ENCODE data around the gene TJP2. TPM values are rescaled to one million over a fixed set of nuclear protein-coding genes. Genes with fewer than 3 reads are reported as not detected.

The TJP2 gene
- polyA plus RNA-seq, 1 donor from 2014 or later: 3.1 TPM

DNA sequence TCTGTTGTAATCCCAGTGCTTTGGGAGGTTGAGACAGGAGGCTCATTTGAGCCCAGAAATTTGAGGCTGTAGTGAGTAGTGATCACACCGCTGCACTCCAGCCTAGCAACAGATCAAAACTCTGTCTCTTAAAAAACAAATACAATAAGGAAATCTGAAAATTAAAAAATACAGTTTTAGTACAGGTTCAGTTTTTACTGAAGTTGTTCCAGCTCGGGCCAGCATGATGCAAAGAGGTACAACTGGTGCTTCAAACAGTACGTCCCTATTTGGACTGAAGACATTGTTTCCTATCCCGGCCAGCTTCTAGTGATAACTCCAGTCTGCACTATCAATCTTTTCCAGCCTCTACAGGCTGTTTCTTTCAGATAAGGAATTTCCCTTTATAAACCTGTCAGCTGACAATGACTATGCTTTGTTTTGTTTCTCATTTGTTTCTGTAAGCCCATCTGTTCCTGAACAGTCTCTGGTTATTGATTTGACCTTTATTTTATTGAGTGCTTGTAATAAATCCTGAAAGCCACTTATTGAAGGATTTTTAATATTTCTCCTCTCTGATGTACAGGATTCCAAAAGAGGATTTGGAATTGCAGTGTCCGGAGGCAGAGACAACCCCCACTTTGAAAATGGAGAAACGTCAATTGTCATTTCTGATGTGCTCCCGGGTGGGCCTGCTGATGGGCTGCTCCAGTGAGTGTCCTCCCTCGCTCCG lies 41.9 kb downstream of the TJP2 start:
- Histone ChIP-seq H2AFZ (ENCODE audit: low read depth, low read length) (no peak overlapping the region), H3K9me3 (ENCODE audit: low read length) (no peaks in the 10 kb centered on the region), H3K9ac (ENCODE audit: low read length) (no peak overlapping the region), H4K20me1 (ENCODE audit: insufficient read depth) (no peaks in the 10 kb centered on the region), H3K27me3 (ENCODE audit: insufficient read depth, low read depth, low read length) (no peaks in the 10 kb centered on the region), H3K9me2 (ENCODE audit: insufficient read depth, low read length) (no peaks in the 10 kb centered on the region), H3F3A (ENCODE audit: insufficient read depth, low read length, poor library complexity, severe bottlenecking) (no peaks in the 10 kb centered on the region), H3K79me2 (replicated peaks; ENCODE audit: insufficient read depth, low read length) (no peaks in the 10 kb centered on the region), H3K27ac (ENCODE audit: low read length) (no peak overlapping the region), H3K36me3 (ENCODE audit: insufficient read depth, low read length) (no peaks in the 10 kb centered on the region), H3K4me2 (ENCODE audit: low read length) (no peak overlapping the region), H3K4me3 (ENCODE audit: low read length) (no peak overlapping the region)
- TF ChIP-seq, protein P1, sequence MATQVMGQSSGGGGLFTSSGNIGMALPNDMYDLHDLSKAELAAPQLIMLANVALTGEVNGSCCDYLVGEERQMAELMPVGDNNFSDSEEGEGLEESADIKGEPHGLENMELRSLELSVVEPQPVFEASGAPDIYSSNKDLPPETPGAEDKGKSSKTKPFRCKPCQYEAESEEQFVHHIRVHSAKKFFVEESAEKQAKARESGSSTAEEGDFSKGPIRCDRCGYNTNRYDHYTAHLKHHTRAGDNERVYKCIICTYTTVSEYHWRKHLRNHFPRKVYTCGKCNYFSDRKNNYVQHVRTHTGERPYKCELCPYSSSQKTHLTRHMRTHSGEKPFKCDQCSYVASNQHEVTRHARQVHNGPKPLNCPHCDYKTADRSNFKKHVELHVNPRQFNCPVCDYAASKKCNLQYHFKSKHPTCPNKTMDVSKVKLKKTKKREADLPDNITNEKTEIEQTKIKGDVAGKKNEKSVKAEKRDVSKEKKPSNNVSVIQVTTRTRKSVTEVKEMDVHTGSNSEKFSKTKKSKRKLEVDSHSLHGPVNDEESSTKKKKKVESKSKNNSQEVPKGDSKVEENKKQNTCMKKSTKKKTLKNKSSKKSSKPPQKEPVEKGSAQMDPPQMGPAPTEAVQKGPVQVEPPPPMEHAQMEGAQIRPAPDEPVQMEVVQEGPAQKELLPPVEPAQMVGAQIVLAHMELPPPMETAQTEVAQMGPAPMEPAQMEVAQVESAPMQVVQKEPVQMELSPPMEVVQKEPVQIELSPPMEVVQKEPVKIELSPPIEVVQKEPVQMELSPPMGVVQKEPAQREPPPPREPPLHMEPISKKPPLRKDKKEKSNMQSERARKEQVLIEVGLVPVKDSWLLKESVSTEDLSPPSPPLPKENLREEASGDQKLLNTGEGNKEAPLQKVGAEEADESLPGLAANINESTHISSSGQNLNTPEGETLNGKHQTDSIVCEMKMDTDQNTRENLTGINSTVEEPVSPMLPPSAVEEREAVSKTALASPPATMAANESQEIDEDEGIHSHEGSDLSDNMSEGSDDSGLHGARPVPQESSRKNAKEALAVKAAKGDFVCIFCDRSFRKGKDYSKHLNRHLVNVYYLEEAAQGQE (IDR thresholded peaks at IDR 0.05; ENCODE audit: borderline replicate concordance): no peak
- TF ChIP-seq SMC3 (conservative IDR thresholded peaks at IDR 0.05; ENCODE audit: poor library complexity) (no peak), TAF1 (IDR thresholded peaks at IDR 0.05; ENCODE audit: low read depth) (no peak)

DNA sequence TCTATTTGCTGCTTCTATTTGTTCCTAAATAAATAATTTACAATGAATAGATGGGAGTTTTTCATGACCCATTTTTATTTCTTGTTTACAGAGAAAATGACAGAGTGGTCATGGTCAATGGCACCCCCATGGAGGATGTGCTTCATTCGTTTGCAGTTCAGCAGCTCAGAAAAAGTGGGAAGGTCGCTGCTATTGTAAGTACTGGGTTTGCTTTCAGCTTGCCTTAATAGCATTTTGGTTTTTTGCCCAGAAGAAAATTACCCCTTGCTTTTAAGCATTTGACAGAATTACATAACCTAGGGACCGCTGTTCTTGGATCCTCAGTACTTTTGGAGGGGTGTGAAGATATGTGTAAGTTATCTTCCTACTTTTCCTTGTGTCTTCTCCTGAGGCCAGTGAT lies 44.1 kb downstream of the TJP2 start:
- Histone ChIP-seq H2AFZ (ENCODE audit: low read depth, low read length) (no peak overlapping the region), H3K27me3 (ENCODE audit: insufficient read depth, low read depth, low read length) (no peaks in the 10 kb centered on the region), H3K79me2 (replicated peaks; ENCODE audit: insufficient read depth, low read length) (no peaks in the 10 kb centered on the region), H3K9me3 (ENCODE audit: low read length) (no peaks in the 10 kb centered on the region), H3K27ac (ENCODE audit: low read length) (no peak overlapping the region), H3F3A (ENCODE audit: insufficient read depth, low read length, poor library complexity, severe bottlenecking) (no peaks in the 10 kb centered on the region), H3K9ac (ENCODE audit: low read length) (no peak overlapping the region), H4K20me1 (ENCODE audit: insufficient read depth) (no peaks in the 10 kb centered on the region), H3K4me3 (ENCODE audit: low read length) (no peak overlapping the region), H3K4me2 (ENCODE audit: low read length) (no peak overlapping the region), H3K36me3 (ENCODE audit: insufficient read depth, low read length) (no peaks in the 10 kb centered on the region), H3K9me2 (ENCODE audit: insufficient read depth, low read length) (no peaks in the 10 kb centered on the region)
- TF ChIP-seq MXI1 (conservative IDR thresholded peaks at IDR 0.05; ENCODE audit: poor library complexity, severe bottlenecking) (no peak), EP300 (conservative IDR thresholded peaks at IDR 0.05; ENCODE audit: poor library complexity, severe bottlenecking) (no peak), POLR2AphosphoS5 (IDR thresholded peaks at IDR 0.05) (no peak), EZH2 (IDR thresholded peaks at IDR 0.05; ENCODE audit: borderline replicate concordance, insufficient read depth, low read length, poor library complexity, severe bottlenecking) (no peak), SMC3 (conservative IDR thresholded peaks at IDR 0.05; ENCODE audit: poor library complexity) (no peak), RAD21 (conservative IDR thresholded peaks at IDR 0.05) (no peak), TAF1 (IDR thresholded peaks at IDR 0.05; ENCODE audit: low read depth) (no peak)
- TF ChIP-seq, protein P1 (IDR thresholded peaks at IDR 0.05; ENCODE audit: borderline replicate concordance): no peak

Data from neural cell (in vitro differentiated cells).